HepG2 (cell line): ENCODE measurements around the gene ECT2. TPM values are rescaled to one million over a fixed set of nuclear protein-coding genes. Genes with fewer than 3 reads are reported as not detected.

Source experiments
- FOXO1 ChIP-seq: sonication (generic); formaldehyde crosslinking; IDR thresholded peaks from 2 replicates; pipeline ENCODE4 v1.4.0; 2020; ENCODE audit warnings: missing genetic modification reagents
- MAZ ChIP-seq, 2 experiments: sonication (generic) in 1 of 2; formaldehyde crosslinking in 1 of 2; IDR thresholded peaks; 2 replicates each; pipeline versions ENCODE4 v1.5.0 to v1.6.1; 2012 to 2020; ENCODE audit warnings: low read depth in 2 of 2, mild to moderate bottlenecking in 2 of 2, borderline replicate concordance in 1 of 2, improper control_type of control experiment in 1 of 2, low read length in 1 of 2, missing genetic modification reagents in 1 of 2, moderate library complexity in 1 of 2
- MEF2D ChIP-seq: sonication (generic); formaldehyde crosslinking; IDR thresholded peaks from 2 replicates; pipeline ENCODE4 v1.5.1; 2020; ENCODE audit warnings: mild to moderate bottlenecking, missing genetic modification reagents
- MNT ChIP-seq: fragments of 450-650 bp; IDR thresholded peaks from 2 replicates; pipeline ENCODE4 v1.6.1; 2016
- NCOA5 ChIP-seq: sonication (generic); formaldehyde crosslinking; IDR thresholded peaks from 2 replicates; pipeline ENCODE4 v1.4.0; 2020; ENCODE audit warnings: missing genetic modification reagents
- NR0B2 ChIP-seq: sonication (generic); formaldehyde crosslinking; IDR thresholded peaks from 2 replicates; pipeline ENCODE4 v1.4.0; 2020; ENCODE audit warnings: mild to moderate bottlenecking, missing genetic modification reagents
- RXRB ChIP-seq: IDR thresholded peaks from 2 replicates; pipeline ENCODE4 v1.6.1; 2016; ENCODE audit warnings: borderline replicate concordance, missing genetic modification reagents, missing compliant biosample characterization
- SATB2 ChIP-seq: sonication (generic); formaldehyde crosslinking; IDR thresholded peaks from 2 replicates; pipeline ENCODE4 v1.5.0; 2020; ENCODE audit warnings: missing genetic modification reagents
- TAF1 ChIP-seq: sonication (generic); formaldehyde crosslinking; IDR thresholded peaks from 2 replicates; pipeline ENCODE4 v1.4.0; 2020; ENCODE audit warnings: missing genetic modification reagents
- TP53 ChIP-seq: sonication (generic); formaldehyde crosslinking; conservative IDR thresholded peaks from 2 replicates; pipeline ENCODE4 v1.4.0; 2020; ENCODE audit warnings: missing genetic modification reagents
- ZBTB42 ChIP-seq: sonication (generic); formaldehyde crosslinking; IDR thresholded peaks from 2 replicates; pipeline ENCODE4 v1.5.0; 2020; ENCODE audit warnings: mild to moderate bottlenecking, missing genetic modification reagents
- ZFP37 ChIP-seq: sonication (generic); formaldehyde crosslinking; IDR thresholded peaks from 2 replicates; pipeline ENCODE4 v1.4.0; 2020; ENCODE audit warnings: missing genetic modification reagents, borderline replicate concordance
- ZHX1 ChIP-seq: sonication (generic); formaldehyde crosslinking; IDR thresholded peaks from 2 replicates; pipeline ENCODE4 v1.8.1; 2022; ENCODE audit warnings: low read depth, mild to moderate bottlenecking, missing genetic modification reagents
- ZNF44 ChIP-seq: sonication (generic); formaldehyde crosslinking; IDR thresholded peaks from 2 replicates; pipeline ENCODE4 v1.5.1; 2020; ENCODE audit warnings: mild to moderate bottlenecking, missing genetic modification reagents
- ZNF547 ChIP-seq: sonication (generic); formaldehyde crosslinking; IDR thresholded peaks from 2 replicates; pipeline ENCODE4 v1.5.1; 2020; ENCODE audit warnings: mild to moderate bottlenecking, missing genetic modification reagents
- ZNF598 ChIP-seq: sonication (generic); formaldehyde crosslinking; IDR thresholded peaks from 2 replicates; pipeline ENCODE4 v1.5.1; 2020; ENCODE audit warnings: mild to moderate bottlenecking, missing genetic modification reagents, borderline replicate concordance
- polyA plus RNA-seq, 8 experiments: library from polyadenylated mRNA; depleted of rRNA in 3 of 8; stranded (reverse) in 7 of 8; unstranded in 1 of 8; fragments of >200 nt; fragmentation: Illumina TruSeq in 4 of 8; extraction: Trizol in 4 of 8; gene quantifications; 2 replicates each; pipeline versions ENCODE4 v1.2.1 to v1.2.3, GENCODE V29; 2011 to 2016; ENCODE audit warnings: low read depth in 4 of 8, missing spikeins in 1 of 8, mixed read lengths in 1 of 8; ENCODE audit not compliant: insufficient read depth in 1 of 8
- total RNA-seq, 5 experiments: library from RNA; depleted of rRNA; stranded (reverse); fragments of >200 nt; fragmentation: Illumina TruSeq; extraction: Trizol; gene quantifications; 2 replicates each; pipeline ENCODE4 v1.2.3, GENCODE V29; 2016; ENCODE audit warnings: low read depth in 1 of 5
- TF ChIP-seq, protein P1 (sequence below): sonication (generic); formaldehyde crosslinking; conservative IDR thresholded peaks from 2 replicates; pipeline ENCODE4 v1.8.0; 2022; ENCODE audit warnings: mild to moderate bottlenecking, moderate library complexity, missing genetic modification reagents
- TF ChIP-seq, protein P2 (sequence below): sonication (generic); formaldehyde crosslinking; IDR thresholded peaks from 2 replicates; pipeline ENCODE4 v1.9.0; 2021; ENCODE audit warnings: missing genetic modification reagents, borderline replicate concordance

The ECT2 gene
- total and polyA plus RNA-seq, 2 of the 13 experiments (the other 11 are each of a cell fraction or from before 2014, with no cell fraction given), result 21.6 to 52.0 TPM

DNA sequence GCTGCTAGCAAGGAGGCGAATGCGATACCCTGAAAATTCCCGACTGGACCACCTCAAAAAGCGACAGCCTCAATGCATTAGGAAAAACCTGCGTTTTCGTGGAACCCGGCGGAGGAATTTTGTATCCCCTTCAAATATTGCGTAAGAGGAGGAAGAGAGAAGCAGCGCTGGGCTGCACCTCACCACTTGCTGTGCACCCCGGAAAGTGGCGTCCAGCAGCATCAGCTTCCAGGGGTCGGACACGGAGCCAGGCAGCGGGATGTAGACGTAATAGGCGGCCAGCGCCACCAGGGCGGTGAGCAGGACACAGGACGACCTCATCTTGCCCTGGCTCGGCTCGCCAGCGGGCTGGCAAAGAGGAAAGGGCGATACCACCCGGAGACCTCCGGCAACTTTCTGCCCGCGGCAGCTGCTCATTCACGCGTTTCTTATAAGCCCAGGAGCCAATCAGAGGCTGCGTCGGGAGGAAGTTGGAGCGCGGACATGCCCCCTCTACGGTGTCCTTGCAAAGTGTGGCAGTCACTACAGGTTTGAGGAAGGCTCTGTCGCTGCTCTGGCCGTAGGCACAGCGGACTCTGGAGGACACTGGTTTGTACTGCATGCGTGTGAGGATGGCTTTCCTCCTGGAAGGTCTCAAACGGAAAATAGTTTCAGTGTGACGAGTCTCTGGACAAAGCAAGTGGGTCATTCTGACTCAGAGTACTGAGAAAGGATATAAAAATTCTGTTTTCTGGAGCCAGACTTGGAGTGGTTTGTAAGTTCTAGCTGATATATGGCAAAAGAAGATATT, 39.7 kb upstream of the ECT2 start, which contains the start of gene NCEH1 (continued):
- TF ChIP-seq NR0B2 (0 out of 2 replicates have a peak, but pooled peaks have one; percentile 57), MAZ (IDR thresholded peaks at IDR 0.05; ENCODE audit: borderline replicate concordance, low read depth, low read length) (peak; percentile 55), MAZ (CRISPR knock-in tag; IDR thresholded peaks at IDR 0.05; ENCODE audit: low read depth) (peak; percentile 73; the same call in 1 of the 2 replicates), ZHX1 (CRISPR knock-in tag) (peak; percentile 62; the same call in 1 of the 2 replicates), MEF2D (CRISPR knock-in tag) (peak; percentile 81; the same call in 1 of the 2 replicates), TAF1 (CRISPR knock-in tag) (peak; percentile 85), RXRB (CRISPR knock-in tag) (peak; percentile 46; the same call in 1 of the 2 replicates), ZNF547 (CRISPR knock-in tag) (peak; percentile 50; the same call in 1 of the 2 replicates), ZNF598 (CRISPR knock-in tag) (peak; percentile 95; the same call in 1 of the 2 replicates), ZFP37 (0 out of 2 replicates have a peak, but pooled peaks have one; percentile 40), MNT (no peak), NCOA5 (no peak), ZNF44 (CRISPR knock-in tag) (peak; percentile 83), TP53 (CRISPR knock-in tag) (peak; percentile 15; the same call in 1 of the 2 replicates), FOXO1 (peak; percentile 47; the same call in 1 of the 2 replicates), ZBTB42 (CRISPR knock-in tag) (no peak), SATB2 (CRISPR knock-in tag) (no peak)
- TF ChIP-seq, protein P1, sequence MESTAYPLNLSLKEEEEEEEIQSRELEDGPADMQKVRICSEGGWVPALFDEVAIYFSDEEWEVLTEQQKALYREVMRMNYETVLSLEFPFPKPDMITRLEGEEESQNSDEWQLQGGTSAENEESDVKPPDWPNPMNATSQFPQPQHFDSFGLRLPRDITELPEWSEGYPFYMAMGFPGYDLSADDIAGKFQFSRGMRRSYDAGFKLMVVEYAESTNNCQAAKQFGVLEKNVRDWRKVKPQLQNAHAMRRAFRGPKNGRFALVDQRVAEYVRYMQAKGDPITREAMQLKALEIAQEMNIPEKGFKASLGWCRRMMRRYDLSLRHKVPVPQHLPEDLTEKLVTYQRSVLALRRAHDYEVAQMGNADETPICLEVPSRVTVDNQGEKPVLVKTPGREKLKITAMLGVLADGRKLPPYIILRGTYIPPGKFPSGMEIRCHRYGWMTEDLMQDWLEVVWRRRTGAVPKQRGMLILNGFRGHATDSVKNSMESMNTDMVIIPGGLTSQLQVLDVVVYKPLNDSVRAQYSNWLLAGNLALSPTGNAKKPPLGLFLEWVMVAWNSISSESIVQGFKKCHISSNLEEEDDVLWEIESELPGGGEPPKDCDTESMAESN (CRISPR knock-in tag), result no peak
- TF ChIP-seq, protein P2, sequence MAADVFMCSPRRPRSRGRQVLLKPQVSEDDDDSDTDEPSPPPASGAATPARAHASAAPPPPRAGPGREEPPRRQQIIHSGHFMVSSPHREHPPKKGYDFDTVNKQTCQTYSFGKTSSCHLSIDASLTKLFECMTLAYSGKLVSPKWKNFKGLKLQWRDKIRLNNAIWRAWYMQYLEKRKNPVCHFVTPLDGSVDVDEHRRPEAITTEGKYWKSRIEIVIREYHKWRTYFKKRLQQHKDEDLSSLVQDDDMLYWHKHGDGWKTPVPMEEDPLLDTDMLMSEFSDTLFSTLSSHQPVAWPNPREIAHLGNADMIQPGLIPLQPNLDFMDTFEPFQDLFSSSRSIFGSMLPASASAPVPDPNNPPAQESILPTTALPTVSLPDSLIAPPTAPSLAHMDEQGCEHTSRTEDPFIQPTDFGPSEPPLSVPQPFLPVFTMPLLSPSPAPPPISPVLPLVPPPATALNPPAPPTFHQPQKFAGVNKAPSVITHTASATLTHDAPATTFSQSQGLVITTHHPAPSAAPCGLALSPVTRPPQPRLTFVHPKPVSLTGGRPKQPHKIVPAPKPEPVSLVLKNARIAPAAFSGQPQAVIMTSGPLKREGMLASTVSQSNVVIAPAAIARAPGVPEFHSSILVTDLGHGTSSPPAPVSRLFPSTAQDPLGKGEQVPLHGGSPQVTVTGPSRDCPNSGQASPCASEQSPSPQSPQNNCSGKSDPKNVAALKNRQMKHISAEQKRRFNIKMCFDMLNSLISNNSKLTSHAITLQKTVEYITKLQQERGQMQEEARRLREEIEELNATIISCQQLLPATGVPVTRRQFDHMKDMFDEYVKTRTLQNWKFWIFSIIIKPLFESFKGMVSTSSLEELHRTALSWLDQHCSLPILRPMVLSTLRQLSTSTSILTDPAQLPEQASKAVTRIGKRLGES (CRISPR knock-in tag), result peak; percentile 49; the same call in 1 of the 2 replicates
